Osteocyte (in vitro differentiated cells): Measurements from ENCODE around the gene TBX3. TPM values are rescaled to one million over a fixed set of nuclear protein-coding genes. Genes with fewer than 3 reads are reported as not detected.

ENCODE experiments used
- DNase-seq: peaks from one replicate; pipeline ENCODE4 v3.0.0; 2021; ENCODE audit warnings: mixed read lengths; ENCODE audit not compliant: unreplicated experiment; ENCODE audit errors: extremely low spot score
- H3K27ac Mint-ChIP-seq: one replicate; pipeline ENCODE4 v1.8.0; 2021; ENCODE audit warnings: mild to moderate bottlenecking, mixed read lengths; ENCODE audit not compliant: unreplicated experiment
- H3K27me3 Mint-ChIP-seq: one replicate; pipeline ENCODE4 v1.8.0; 2021; ENCODE audit warnings: mixed read lengths; ENCODE audit not compliant: unreplicated experiment
- H3K36me3 Mint-ChIP-seq: one replicate; pipeline ENCODE4 v1.8.0; 2021; ENCODE audit warnings: mixed read lengths; ENCODE audit not compliant: unreplicated experiment
- H3K4me1 Mint-ChIP-seq: one replicate; pipeline ENCODE4 v1.8.0; 2021; ENCODE audit warnings: mixed read lengths; ENCODE audit not compliant: unreplicated experiment
- H3K4me3 Mint-ChIP-seq: one replicate; pipeline ENCODE4 v1.8.0; 2021; ENCODE audit warnings: mild to moderate bottlenecking, moderate library complexity, mixed read lengths; ENCODE audit not compliant: unreplicated experiment
- H3K9me3 Mint-ChIP-seq: one replicate; pipeline ENCODE4 v1.8.0; 2021; ENCODE audit warnings: mixed read lengths; ENCODE audit not compliant: unreplicated experiment
- CTCF ChIP-seq: fragments of 200-600 bp; sonication (generic); IDR thresholded peaks from 2 replicates; pipeline ENCODE4 v1.5.0; 2021; ENCODE audit warnings: antibody characterized with exemption, mild to moderate bottlenecking, moderate library complexity
- total RNA-seq: library from RNA; stranded (reverse); gene quantifications from 2 replicates; pipeline ENCODE4 v1.2.1, GENCODE V29; 2021

Gene TBX3
- total RNA-seq, 1 donor from 2014 or later = 0.91 TPM

- TF ChIP-seq CTCF = no peak
- no peak for DNase-seq
- H3K27ac Mint-ChIP-seq = no peak overlapping the region
- H3K27me3 Mint-ChIP-seq = peaks cover 87% of the 10 kb centered on the region
- H3K9me3 Mint-ChIP-seq = no peaks in the 10 kb centered on the region
- peaks cover 12% of the 10 kb centered on the region for H3K4me1 Mint-ChIP-seq
- H3K4me3 Mint-ChIP-seq = peak overlapping the region; percentile 70
- no peaks in the 10 kb centered on the region for H3K36me3 Mint-ChIP-seq
These were observed 16.3 kb downstream of the TBX3 start for GRCh38 chr12:114667669-114668150.

- no peak for DNase-seq
- Mint-ChIP-seq H3K4me3 (no peak overlapping the region), H3K9me3 (no peaks in the 10 kb centered on the region), H3K27ac (no peak overlapping the region), H3K27me3 (peaks cover 83% of the 10 kb centered on the region), H3K36me3 (no peaks in the 10 kb centered on the region), H3K4me1 (peaks cover 12% of the 10 kb centered on the region)
- TF ChIP-seq CTCF = no peak
These were observed 17.0 kb downstream of the TBX3 start for GRCh38 chr12:114666746-114667668.

GRCh38 chr12:114665411-114666260 is 18.3 kb downstream of the TBX3 start:
- H3K4me1 Mint-ChIP-seq = peaks cover 12% of the 10 kb centered on the region
- no peak for TF ChIP-seq CTCF
- H3K27me3 Mint-ChIP-seq = peaks cover 71% of the 10 kb centered on the region
- H3K36me3 Mint-ChIP-seq = no peaks in the 10 kb centered on the region
- no peaks in the 10 kb centered on the region for H3K9me3 Mint-ChIP-seq
- no peak for DNase-seq
- no peak overlapping the region for H3K27ac Mint-ChIP-seq
- H3K4me3 Mint-ChIP-seq = no peak overlapping the region

- Mint-ChIP-seq H3K9me3 (no peaks in the 10 kb centered on the region), H3K27me3 (peaks cover 62% of the 10 kb centered on the region), H3K36me3 (no peaks in the 10 kb centered on the region), H3K27ac (no peak overlapping the region), H3K4me3 (no peak overlapping the region), H3K4me1 (peaks cover 11% of the 10 kb centered on the region)
- DNase-seq = no peak
- TF ChIP-seq CTCF = no peak
These were observed 19.2 kb downstream of the TBX3 start for GRCh38 chr12:114664651-114665320.
